G401.6 (cell line): ENCODE results near the gene WNK2.

ENCODE experiments used
- FAIRE-seq: peaks from 2 replicates; lab custom pipeline; 2012; peaks lifted over from hg19 to GRCh38; lab: Jason Lieb, UNC

The WNK2 gene

GRCh38 chr9:93185266-93186214, 1.6 kb downstream of the WNK2 start:
- no peak for FAIRE-seq

- no peak for FAIRE-seq
Observed at GRCh38 chr9:93186215-93186945, 2.4 kb downstream of the WNK2 start.

- FAIRE-seq: no peak
Observed at GRCh38 chr9:93187047-93187446, 3.1 kb downstream of the WNK2 start.

- no peak for FAIRE-seq
Observed at GRCh38 chr9:93187574-93187973, 3.6 kb downstream of the WNK2 start.

- FAIRE-seq: no peak
Observed at GRCh38 chr9:93188426-93189368, 4.8 kb downstream of the WNK2 start.

GRCh38 chr9:93189369-93190132, 5.6 kb downstream of the WNK2 start:
- no peak for FAIRE-seq

- no peak for FAIRE-seq
Observed at GRCh38 chr9:93190133-93190525, 6.2 kb downstream of the WNK2 start.

GRCh38 chr9:93190656-93191353, 6.9 kb downstream of the WNK2 start:
- FAIRE-seq: no peak

GRCh38 chr9:93191354-93191660, 7.4 kb downstream of the WNK2 start:
- no peak for FAIRE-seq

- FAIRE-seq: no peak
Observed at GRCh38 chr9:93192721-93193387, 8.9 kb downstream of the WNK2 start.

- FAIRE-seq: no peak
Observed at GRCh38 chr9:93193388-93194220, 9.7 kb downstream of the WNK2 start.

- FAIRE-seq: no peak
Observed at GRCh38 chr9:93194221-93194625, 10.3 kb downstream of the WNK2 start.

GRCh38 chr9:93194641-93195040, 10.7 kb downstream of the WNK2 start:
- no peak for FAIRE-seq

- no peak for FAIRE-seq
Observed at GRCh38 chr9:93196096-93197055, 12.4 kb downstream of the WNK2 start.

- no peak for FAIRE-seq
Observed at GRCh38 chr9:93197670-93198069, 13.7 kb downstream of the WNK2 start.

GRCh38 chr9:93198117-93198837, 14.3 kb downstream of the WNK2 start:
- no peak for FAIRE-seq

GRCh38 chr9:93198838-93199625, 15.1 kb downstream of the WNK2 start:
- FAIRE-seq: no peak
